ENCODE measurements around the gene PLA2G4D. TPM values are rescaled to one million over a fixed set of nuclear protein-coding genes. Genes with fewer than 3 reads are reported as not detected.

Gene PLA2G4D
- total and polyA plus RNA-seq, 2 donors (not counting 1 experiment from before 2014, with no cell fraction given) = not detected

DNA sequence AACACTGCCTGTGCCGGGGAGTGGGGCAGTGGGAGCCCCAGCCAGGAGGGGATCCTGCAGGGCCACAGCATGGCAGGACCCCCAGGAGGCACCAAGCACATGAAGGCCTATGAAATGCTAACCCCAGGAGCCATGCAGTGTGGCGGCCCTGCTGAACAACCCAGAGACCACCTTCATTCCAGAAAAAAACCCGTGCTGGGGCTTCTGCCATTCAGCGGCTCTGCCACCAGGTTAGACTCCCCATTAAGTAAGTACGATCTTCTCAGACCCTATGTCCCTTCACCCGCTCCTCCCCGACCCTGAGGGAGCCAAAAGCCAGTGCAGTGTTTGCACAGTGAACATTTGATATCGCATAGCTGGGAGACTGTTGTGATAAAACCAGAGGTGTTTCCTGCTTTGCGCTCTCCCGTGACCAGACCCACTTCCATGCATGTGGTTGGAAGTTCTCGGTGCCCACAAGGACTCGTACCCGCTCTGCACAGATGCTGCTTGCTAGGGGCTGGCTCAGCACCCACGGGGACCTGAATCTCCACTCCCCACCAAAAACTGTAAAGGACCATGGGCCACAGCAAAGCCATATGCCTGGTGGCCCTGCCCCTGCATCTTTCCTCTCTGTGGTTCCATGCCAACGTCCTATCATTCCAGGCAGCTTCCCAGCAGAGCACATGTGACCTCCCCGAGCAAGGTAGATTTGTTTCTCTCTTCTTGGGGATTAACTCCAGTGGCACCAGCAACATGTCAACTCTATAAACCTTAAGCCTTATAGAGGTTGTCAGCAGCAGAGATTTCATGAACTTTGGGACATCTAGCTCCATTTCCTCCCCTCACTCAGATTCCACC lies 5.3 kb downstream of the PLA2G4D start:
- Histone ChIP-seq H3K27ac (ENCODE audit: insufficient read depth, low read length) (no peak overlapping the region), H3K27me3 (ENCODE audit: control insufficient read depth, insufficient read depth, low read length) (peaks cover 19% of the 10 kb centered on the region), H3K36me3 (ENCODE audit: control insufficient read depth, insufficient read depth, low read length) (no peaks in the 10 kb centered on the region), H2AFZ (ENCODE audit: low read length) (no peak overlapping the region), H3K4me1 (ENCODE audit: control insufficient read depth, extremely low read depth, insufficient read depth, low read length) (no peaks in the 10 kb centered on the region), H3K9me3 (ENCODE audit: control insufficient read depth, insufficient read depth, low read depth, low read length) (no peaks in the 10 kb centered on the region), H3K4me2 (ENCODE audit: extremely low read depth, insufficient read depth, low read length) (no peak overlapping the region), H4K20me1 (ENCODE audit: control insufficient read depth, extremely low read depth, insufficient read depth, low read length) (no peaks in the 10 kb centered on the region), H3K79me2 (ENCODE audit: control insufficient read depth, insufficient read depth, low read length) (no peaks in the 10 kb centered on the region), H3K9ac (ENCODE audit: insufficient read depth, low read length) (no peak overlapping the region), H3K4me3 (replicated peaks in 1 of 4; ENCODE audit: control extremely low read depth in 1 of 4, insufficient read depth in 1 of 4, low read depth in 3 of 4, low read length in 4 of 4) (no peak overlapping the region)
- TF ChIP-seq, protein P1, sequence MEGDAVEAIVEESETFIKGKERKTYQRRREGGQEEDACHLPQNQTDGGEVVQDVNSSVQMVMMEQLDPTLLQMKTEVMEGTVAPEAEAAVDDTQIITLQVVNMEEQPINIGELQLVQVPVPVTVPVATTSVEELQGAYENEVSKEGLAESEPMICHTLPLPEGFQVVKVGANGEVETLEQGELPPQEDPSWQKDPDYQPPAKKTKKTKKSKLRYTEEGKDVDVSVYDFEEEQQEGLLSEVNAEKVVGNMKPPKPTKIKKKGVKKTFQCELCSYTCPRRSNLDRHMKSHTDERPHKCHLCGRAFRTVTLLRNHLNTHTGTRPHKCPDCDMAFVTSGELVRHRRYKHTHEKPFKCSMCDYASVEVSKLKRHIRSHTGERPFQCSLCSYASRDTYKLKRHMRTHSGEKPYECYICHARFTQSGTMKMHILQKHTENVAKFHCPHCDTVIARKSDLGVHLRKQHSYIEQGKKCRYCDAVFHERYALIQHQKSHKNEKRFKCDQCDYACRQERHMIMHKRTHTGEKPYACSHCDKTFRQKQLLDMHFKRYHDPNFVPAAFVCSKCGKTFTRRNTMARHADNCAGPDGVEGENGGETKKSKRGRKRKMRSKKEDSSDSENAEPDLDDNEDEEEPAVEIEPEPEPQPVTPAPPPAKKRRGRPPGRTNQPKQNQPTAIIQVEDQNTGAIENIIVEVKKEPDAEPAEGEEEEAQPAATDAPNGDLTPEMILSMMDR (conservative IDR thresholded peaks at IDR 0.05 in 1 of 2, IDR thresholded peaks at IDR 0.05 in 1 of 2; ENCODE audit: low read depth in 1 of 2, low read length in 2 of 2) = no peak
- TF ChIP-seq EZH2 (IDR thresholded peaks at IDR 0.05; ENCODE audit: low read length, missing control alignments) = no peak
- DNase-seq (ENCODE audit: low read depth in 2 of 2) = no peak

DNA sequence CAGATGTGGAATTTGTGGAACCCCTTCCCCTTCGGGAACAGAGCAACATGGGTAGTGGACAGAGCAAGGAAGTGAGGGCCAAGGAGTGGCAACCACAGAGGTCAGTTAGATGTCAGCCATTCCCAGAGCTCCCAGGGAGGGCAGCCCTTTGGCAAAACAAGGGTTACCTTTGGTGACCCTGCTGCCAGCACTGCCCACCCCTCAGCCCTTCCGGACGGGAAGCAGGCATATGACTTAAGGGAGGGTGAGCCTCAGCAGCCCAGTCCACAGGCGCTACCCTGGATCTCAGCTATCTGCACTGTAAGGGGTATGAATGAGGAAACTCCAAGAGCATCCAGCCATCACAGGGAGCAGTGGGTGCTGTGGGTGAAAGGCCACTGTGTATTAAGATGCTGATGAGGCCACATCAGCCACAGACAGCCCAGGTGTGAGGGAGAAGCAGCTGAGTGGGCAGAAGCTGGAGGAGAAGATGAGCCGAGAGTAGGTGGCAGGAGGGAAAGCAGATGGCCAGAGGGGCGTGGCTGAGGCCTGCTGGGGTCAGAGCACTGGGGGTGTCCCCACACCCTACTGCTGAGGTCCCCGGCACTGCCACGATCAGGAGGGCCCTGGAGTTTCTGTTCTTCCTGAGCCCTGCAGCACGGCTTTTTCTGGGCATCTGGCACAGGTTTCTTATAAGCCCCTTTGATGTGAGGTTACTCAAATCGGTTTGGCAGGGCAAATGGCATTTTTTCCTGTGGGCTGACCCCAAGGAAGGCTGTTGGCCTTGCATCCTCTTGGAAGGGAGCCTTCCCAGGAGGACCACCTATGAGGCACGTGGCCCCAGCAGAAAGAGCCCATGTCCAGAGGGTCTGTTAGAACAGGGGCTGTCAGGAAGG lies 6.2 kb downstream of the PLA2G4D start:
- Histone ChIP-seq H3K4me1 (ENCODE audit: control insufficient read depth, extremely low read depth, insufficient read depth, low read length) (no peaks in the 10 kb centered on the region), H3K9ac (ENCODE audit: insufficient read depth, low read length) (no peak overlapping the region), H3K79me2 (ENCODE audit: control insufficient read depth, insufficient read depth, low read length) (no peaks in the 10 kb centered on the region), H4K20me1 (ENCODE audit: control insufficient read depth, extremely low read depth, insufficient read depth, low read length) (no peaks in the 10 kb centered on the region), H3K36me3 (ENCODE audit: control insufficient read depth, insufficient read depth, low read length) (no peaks in the 10 kb centered on the region), H3K9me3 (ENCODE audit: control insufficient read depth, insufficient read depth, low read depth, low read length) (no peaks in the 10 kb centered on the region), H3K27me3 (ENCODE audit: control insufficient read depth, insufficient read depth, low read length) (peaks cover 19% of the 10 kb centered on the region), H3K27ac (ENCODE audit: insufficient read depth, low read length) (no peak overlapping the region), H3K4me2 (ENCODE audit: extremely low read depth, insufficient read depth, low read length) (no peak overlapping the region), H2AFZ (ENCODE audit: low read length) (no peak overlapping the region), H3K4me3 (replicated peaks in 1 of 4; ENCODE audit: control extremely low read depth in 1 of 4, insufficient read depth in 1 of 4, low read depth in 3 of 4, low read length in 4 of 4) (no peak overlapping the region)
- TF ChIP-seq, protein P1 (conservative IDR thresholded peaks at IDR 0.05 in 1 of 2, IDR thresholded peaks at IDR 0.05 in 1 of 2; ENCODE audit: low read depth in 1 of 2, low read length in 2 of 2) = no peak
- no peak for TF ChIP-seq EZH2 (IDR thresholded peaks at IDR 0.05; ENCODE audit: low read length, missing control alignments)
- DNase-seq (ENCODE audit: low read depth in 2 of 2) = no peak

DNA sequence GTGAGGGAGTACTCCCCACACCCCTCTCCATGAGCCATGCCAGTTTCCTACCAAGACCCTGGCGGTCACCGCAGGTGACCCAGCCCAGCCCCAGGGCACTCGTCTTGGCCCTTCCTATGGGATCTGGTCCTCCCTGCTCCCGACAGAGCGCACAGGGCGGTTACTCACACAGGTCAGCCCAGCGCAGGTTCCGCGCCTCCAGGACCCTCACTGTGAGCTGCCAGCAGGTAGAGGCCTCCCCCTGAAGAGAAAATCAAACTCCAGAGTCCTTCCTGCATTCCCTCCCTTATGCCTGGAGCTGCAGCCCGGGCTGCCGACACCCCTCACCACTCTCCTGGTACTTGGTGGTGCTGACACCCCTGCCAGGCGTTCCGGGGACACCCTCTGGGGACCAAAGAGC lies 6.9 kb downstream of the PLA2G4D start:
- H3K27ac ChIP-seq (ENCODE audit: insufficient read depth, low read length) = no peak overlapping the region
- H3K9ac ChIP-seq (ENCODE audit: insufficient read depth, low read length) = no peak overlapping the region
- H3K4me3 ChIP-seq (replicated peaks in 1 of 4; ENCODE audit: control extremely low read depth in 1 of 4, insufficient read depth in 1 of 4, low read depth in 3 of 4, low read length in 4 of 4) = no peak overlapping the region
- H2AFZ ChIP-seq (ENCODE audit: low read length) = no peak overlapping the region
- no peaks in the 10 kb centered on the region for H3K9me3 ChIP-seq (ENCODE audit: control insufficient read depth, insufficient read depth, low read depth, low read length)
- no peak overlapping the region for H3K4me2 ChIP-seq (ENCODE audit: extremely low read depth, insufficient read depth, low read length)
- peaks cover 19% of the 10 kb centered on the region for H3K27me3 ChIP-seq (ENCODE audit: control insufficient read depth, insufficient read depth, low read length)
- no peaks in the 10 kb centered on the region for H4K20me1 ChIP-seq (ENCODE audit: control insufficient read depth, extremely low read depth, insufficient read depth, low read length)
- TF ChIP-seq EZH2 (IDR thresholded peaks at IDR 0.05; ENCODE audit: low read length, missing control alignments) = no peak
- TF ChIP-seq, protein P1 (conservative IDR thresholded peaks at IDR 0.05 in 1 of 2, IDR thresholded peaks at IDR 0.05 in 1 of 2; ENCODE audit: low read depth in 1 of 2, low read length in 2 of 2) = no peak
- H3K36me3 ChIP-seq (ENCODE audit: control insufficient read depth, insufficient read depth, low read length) = no peaks in the 10 kb centered on the region
- no peaks in the 10 kb centered on the region for H3K4me1 ChIP-seq (ENCODE audit: control insufficient read depth, extremely low read depth, insufficient read depth, low read length)
- DNase-seq (ENCODE audit: low read depth in 2 of 2) = no peak
- no peaks in the 10 kb centered on the region for H3K79me2 ChIP-seq (ENCODE audit: control insufficient read depth, insufficient read depth, low read length)
